PC-9 (cell line): ENCODE data around the gene CCDC69.

ENCODE experiments used
- CTCF ChIP-seq: fragments of 200-600 bp; sonication (generic); conservative IDR thresholded peaks from 2 replicates; pipeline ENCODE4 v1.6.1; 2017; ENCODE audit warnings: mixed run types, antibody characterized with exemption, mild to moderate bottlenecking, moderate library complexity
- EZH2 ChIP-seq: fragments of 200-600 bp; sonication (generic); IDR thresholded peaks from 2 replicates; pipeline ENCODE4 v1.8.0; 2017; ENCODE audit warnings: antibody characterized with exemption, low read depth

- no peak for TF ChIP-seq CTCF
- no peak for TF ChIP-seq EZH2
Observed at GRCh38 chr5:151213803-151214613, 9.9 kb downstream of the CCDC69 start.
